ENCODE results near the gene WFIKKN1. TPM values are rescaled to one million over a fixed set of nuclear protein-coding genes. Genes with fewer than 3 reads are reported as not detected.
"Not testable (repeated sequence)": the region's sequence is repeated elsewhere in the genome, so short reads cannot be mapped to it uniquely, and the experiment has no call there.

Gene WFIKKN1
- total RNA-seq, 1 experiment from 2014 or later: not detected

GRCh38 chr16:595942-596735 is 34.6 kb upstream of the WFIKKN1 start:
- DNase-seq (ENCODE audit: low spot score): no peak

DNA sequence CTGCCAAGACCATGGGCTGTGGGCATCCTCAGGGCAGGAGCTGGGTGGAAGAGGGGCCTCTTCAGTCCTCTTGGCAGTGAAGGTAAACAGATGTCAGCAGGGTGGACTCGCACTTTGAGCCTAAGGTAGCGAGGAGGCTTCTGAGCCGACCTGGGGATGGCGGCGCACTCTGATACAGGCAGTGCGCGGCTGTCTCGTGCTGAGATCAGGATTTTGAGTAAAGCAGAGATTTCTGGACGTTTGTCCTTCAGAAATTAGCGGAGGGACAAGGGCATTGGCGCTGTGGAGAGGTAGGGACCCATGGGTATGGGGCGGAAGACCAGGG is 34.1 kb upstream of the WFIKKN1 start:
- DNase-seq (ENCODE audit: low spot score): no peak

DNA sequence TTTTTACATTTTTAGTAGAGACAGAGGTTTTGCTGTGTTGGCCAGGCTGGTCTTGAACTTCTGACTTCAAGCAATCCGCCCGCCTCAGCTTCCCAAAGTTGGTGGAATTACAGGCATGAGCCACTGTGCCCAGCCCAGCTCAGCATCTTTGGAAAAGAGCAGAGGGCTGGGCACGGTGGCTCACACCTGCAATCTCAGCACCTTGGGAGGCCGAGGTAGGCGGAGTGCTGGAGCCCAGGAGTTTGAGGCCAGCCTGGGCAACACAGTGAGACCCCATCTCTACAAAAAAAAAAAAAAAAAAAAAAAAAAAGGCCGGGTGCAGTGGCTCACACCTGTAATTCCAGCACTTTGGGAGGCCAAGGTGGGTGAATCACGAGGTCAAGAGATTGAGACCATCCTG is 33.1 kb upstream of the WFIKKN1 start:
- not testable (repeated sequence) for DNase-seq (ENCODE audit: low spot score)

DNA sequence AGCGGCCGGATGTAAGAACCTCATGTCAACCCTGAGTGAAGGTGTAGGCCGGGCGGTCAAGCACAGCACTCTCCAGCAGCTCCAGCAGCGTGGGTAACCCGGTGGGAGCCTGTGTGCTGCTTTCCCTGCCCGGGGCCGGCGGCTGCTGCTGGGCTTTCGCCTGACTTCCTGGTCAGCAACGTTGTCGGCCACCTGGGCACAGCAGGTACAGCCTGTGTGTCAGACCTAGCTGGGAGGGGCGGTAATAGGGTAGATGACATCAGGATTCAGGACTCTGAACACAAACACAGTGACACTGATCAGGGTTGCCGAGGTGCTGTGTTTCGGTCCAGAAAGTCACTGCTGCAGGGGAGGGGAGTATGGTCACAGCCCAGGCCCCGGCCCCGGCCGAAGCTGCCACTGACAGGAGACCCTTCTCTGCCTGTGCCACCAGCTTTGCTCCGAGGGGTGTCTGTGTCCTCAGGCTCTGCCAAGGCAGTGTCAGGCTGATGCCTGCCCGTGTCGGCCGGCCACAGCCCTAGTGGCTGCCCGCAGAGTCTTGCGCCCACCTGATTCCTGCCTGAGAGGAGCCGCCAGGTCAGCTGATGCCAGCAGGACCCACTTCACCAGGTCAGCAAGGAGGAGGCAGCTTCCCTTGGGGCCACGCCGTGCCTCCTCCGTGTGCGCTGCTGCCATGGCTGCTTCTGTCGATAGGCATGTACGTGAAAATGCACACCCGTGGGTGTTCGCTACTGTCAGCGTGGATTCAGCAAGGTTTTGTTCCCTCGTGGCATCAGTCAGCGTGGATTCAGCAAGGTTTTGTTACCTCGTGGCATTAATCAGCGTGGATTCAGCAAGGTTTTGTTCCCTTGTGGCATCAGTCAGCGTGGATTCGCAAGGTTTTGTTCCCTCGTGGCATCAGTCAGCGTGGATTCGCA is 31.7 kb upstream of the WFIKKN1 start:
- no peak for DNase-seq (ENCODE audit: low spot score)

DNA sequence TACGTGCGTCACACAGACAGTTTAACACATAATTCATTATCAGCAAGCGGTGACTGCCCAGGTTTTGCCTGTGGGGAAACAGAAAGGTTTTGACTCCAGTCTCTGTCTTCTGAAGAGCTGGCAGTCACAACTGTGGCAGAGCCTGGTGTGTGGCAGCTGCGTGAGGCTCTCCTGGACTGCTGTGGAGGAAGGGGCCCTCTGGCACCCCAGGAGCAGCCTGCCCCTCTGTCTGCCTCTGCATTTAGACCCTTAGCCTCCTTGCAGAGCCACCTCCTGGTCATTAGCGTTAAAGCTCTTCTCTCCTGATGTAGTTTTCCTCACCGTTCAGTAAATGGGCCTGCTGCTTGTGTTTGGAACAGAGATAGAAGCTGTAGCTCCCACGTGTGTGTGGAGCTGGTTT is 30.0 kb upstream of the WFIKKN1 start:
- DNase-seq (ENCODE audit: low spot score): no peak

DNA sequence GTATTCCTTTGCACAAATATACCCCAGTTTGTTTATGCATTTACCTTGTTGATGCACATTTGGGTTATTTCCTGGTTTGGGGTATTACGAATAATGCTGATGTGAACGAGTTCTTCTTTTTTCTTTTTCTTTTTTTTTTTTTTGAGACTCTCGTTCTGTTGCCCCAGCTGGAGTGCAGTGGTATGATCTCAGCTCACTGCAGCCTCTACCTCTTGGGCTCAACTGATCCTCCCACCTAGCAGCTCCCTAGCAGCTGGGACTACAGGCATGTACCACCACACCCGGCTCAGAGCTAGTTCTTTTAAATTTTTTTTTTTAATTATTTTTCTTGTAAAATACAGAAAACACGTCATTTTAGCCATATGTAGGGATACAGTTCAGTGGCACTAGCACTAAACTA is 26.9 kb upstream of the WFIKKN1 start:
- no peak for DNase-seq (ENCODE audit: low spot score)

GRCh38 chr16:606656-607307 is 24.0 kb upstream of the WFIKKN1 start:
- no peak for DNase-seq (ENCODE audit: low spot score)

DNA sequence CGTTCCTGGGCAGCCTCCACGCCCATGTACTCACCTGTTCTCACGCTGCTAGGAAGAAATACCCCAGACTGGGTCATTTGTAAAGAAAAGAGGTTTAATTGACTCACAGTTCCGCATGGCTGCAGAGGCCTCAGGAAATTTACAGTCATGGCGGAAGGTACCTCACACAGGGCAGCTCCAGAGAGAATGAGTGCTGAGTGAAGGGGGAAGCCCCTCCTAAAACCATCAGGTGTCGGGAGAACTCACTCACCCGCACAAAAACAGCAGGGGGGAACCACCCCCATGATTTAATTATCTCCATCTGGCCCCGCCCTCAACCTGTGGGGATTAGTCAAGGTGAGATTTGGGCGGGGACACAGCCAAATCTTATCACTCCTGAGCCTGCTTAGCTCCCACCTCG is 22.8 kb upstream of the WFIKKN1 start:
- no peak for DNase-seq (ENCODE audit: low spot score)

GRCh38 chr16:609316-609715 is 21.5 kb upstream of the WFIKKN1 start:
- DNase-seq (ENCODE audit: low spot score): no peak

GRCh38 chr16:609984-610383 is 20.8 kb upstream of the WFIKKN1 start:
- DNase-seq (ENCODE audit: low spot score): no peak

- DNase-seq (ENCODE audit: low spot score): no peak
These were observed 20.0 kb upstream of the WFIKKN1 start for GRCh38 chr16:610513-611381.

DNA sequence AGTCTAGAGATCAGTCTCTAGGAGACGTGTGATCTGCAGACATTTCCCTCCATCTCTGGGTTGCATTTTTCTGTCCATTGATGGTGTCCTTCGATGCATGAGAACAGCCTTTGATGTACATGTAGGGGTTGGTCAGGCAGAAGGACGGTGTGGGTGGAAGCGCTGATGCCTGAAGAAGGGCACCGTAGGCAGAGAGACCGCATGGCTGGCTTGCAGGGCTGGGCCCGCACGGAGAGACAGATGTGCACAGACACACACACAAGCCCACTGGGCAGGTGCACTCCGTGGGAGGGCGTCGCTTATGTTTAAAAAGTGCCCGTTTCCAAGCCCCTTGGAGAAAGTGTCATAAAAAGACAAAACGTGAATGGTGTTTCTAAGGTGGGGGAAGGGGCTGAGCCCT is 15.7 kb upstream of the WFIKKN1 start:
- no peak for DNase-seq (ENCODE audit: low spot score)

DNA sequence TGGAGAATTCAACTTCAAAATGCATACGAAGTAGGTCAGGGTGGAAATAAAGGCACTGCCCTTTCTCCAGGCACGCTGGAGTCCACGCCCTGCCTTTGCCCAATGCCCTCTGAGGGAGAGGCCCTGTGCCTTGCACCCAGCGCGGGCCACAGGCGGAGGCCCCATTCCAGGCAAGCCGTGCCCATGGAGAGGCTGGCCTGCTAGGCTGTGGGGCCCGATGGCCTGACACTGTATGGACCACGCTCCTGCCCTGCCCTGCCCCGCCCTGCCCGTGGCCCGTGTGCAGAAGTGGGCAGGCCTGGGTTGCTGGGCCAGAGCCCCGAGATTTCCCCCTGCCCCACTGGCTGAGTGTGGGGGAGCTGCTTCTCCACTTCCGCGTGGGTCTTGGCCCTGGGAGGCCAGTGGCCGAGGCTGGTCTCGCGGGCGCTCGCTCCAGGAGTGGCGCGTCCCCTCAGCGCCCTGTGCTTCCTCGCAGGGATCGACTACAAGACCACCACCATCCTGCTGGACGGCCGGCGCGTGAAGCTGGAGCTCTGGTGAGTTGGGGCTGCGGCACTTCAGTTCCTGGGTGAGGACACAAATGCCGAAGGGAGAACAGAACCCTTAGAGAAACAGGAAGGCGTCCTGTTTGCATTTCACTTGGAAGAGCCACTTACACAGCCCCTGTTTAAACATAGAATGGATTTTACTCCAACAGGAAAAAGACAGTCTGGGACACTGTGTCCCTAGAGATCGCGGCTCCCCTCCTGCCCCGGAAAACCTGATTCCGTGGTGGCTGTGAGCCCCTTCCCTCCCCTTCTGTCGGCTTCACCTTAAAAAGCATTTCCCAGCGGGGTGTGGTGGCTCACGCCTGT is 13.8 kb upstream of the WFIKKN1 start:
- no peak for DNase-seq (ENCODE audit: low spot score)

GRCh38 chr16:617855-618254 is 12.9 kb upstream of the WFIKKN1 start:
- no peak for DNase-seq (ENCODE audit: low spot score)

DNA sequence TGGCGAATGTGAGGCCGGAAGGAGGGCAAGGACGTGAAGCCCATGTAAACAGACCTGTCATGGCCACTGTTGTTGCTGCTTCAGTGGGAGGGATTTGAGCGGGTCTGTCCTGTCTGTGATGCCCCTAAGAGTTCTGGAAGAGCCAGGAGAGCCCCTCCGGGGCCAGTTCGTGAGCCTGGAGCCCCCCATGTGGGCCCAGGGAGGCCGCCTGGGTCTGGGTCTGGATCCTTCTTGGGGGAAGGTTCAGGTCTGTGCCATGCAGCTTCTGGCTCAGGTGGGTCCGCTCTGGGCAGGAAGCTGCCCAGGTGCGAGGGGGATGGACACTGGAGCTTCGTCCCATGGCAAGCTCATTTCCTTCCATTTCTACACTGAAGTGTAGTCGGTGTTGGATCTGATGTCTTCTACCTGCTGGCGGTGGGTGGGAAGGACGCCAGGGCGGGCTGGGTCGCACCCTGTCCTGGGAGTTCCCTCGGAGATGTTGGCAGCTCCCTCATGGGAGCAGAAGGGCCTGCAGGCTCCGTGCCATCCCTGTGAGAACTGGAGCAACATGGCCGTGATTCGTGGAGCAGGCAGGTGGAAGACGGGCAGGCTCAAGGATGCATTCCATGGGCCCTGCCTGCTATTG is 11.2 kb upstream of the WFIKKN1 start:
- DNase-seq (ENCODE audit: low spot score): no peak

- DNase-seq (ENCODE audit: low spot score): no peak
These were observed 9.9 kb upstream of the WFIKKN1 start for GRCh38 chr16:620700-621525.

GRCh38 chr16:621526-622105 is 9.2 kb upstream of the WFIKKN1 start:
- DNase-seq (ENCODE audit: low spot score): no peak

DNA sequence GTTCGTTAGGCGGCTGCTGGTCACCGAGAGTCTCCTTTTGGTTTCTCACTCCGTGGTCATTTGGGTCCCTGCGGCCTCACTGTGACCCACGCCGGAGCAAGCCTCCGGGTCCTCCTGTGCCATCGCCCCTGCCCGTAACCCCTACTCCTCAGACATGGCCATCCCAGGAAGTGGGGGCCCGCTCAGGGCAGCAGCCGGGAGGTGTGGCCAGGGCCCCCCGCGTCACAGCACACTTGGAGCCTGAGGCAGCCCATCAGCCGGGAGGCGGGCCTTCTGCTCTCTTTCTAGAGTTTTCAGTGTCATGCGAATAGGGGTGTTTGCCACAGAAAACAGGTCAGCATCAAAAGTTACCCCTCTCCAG is 7.9 kb upstream of the WFIKKN1 start:
- no peak for DNase-seq (ENCODE audit: low spot score)

DNA sequence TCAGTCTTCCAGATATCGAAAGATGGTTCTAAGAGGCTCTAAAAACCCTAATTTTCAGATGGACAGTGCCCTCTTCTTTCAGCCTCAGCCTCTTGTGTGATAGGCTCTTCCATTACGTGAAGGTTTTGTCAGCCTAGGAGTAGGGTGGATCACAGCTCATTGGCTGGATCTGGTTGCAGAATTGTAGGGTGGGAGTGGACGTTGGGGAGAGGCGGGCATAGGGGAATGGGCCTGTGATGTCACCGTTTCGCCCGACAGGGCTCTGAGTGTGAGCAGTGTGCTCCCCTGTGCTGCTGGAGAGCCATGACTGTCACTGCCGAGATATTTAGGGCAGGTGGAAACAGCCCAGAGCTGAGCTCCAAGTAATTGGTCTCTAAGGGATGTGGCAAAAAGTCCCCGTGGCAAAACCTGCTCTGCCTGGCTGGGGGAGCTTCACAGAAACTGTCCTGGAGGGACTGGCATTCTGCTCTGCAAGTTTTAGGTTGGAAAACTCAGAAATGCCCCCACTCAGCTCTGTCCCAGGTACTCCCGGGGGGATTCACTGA is 6.2 kb upstream of the WFIKKN1 start:
- DNase-seq (ENCODE audit: low spot score): no peak

Measured in A172 (cell line).